ENCODE measurements around the gene CEPT1.

GRCh38 chr1:111162488-111162880 is 22.5 kb downstream of the CEPT1 start:
- TF ChIP-seq FOXA1 (IDR thresholded peaks at IDR 0.05) (no peak), SP1 (IDR thresholded peaks at IDR 0.05) (no peak), ELF4 (IDR thresholded peaks at IDR 0.05) (no peak), PKNOX1 (IDR thresholded peaks at IDR 0.05) (no peak), LEF1 (IDR thresholded peaks at IDR 0.05; ENCODE audit: borderline replicate concordance) (no peak)
